Pons (tissue), 1 donor: ENCODE measurements around the gene CEBPB.
A peak's percentile ranks its signal among the peaks of the same experiment; 100 is the strongest.

ENCODE experiments used
- DNase-seq: peaks from one replicate; pipeline ENCODE4 v3.0.0-alpha.2; 2016; ENCODE audit warnings: low spot score

Gene CEBPB

DNA sequence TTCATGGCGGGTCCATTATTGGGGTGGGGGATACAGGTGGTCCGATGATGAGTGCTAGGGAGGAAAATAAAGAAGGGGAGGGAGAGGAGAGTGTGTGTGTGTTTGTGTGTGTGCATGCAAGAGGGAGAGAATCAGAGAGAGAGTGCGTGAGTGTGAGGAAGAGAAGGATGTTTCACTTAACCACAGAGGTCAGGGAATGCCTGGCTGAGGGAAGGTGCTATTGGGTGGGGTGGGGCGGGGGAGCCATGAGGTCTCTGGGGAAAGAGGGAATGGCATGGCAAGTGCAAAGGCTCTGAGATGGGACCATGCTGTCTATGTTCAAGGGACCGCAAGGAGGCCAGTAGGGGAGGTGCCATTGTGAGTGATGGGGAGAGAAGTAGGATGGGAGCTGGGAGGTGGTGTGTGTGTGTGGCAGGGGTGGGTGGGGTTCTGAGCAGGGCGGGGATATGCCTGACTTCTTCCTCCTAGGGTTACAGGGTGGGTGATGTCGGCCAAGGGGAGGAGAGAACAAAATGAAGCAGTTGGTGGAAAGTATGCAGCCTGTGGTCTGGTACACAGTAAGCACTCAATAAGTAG, 23.0 kb downstream of the CEBPB start:
- no peak for DNase-seq

DNA sequence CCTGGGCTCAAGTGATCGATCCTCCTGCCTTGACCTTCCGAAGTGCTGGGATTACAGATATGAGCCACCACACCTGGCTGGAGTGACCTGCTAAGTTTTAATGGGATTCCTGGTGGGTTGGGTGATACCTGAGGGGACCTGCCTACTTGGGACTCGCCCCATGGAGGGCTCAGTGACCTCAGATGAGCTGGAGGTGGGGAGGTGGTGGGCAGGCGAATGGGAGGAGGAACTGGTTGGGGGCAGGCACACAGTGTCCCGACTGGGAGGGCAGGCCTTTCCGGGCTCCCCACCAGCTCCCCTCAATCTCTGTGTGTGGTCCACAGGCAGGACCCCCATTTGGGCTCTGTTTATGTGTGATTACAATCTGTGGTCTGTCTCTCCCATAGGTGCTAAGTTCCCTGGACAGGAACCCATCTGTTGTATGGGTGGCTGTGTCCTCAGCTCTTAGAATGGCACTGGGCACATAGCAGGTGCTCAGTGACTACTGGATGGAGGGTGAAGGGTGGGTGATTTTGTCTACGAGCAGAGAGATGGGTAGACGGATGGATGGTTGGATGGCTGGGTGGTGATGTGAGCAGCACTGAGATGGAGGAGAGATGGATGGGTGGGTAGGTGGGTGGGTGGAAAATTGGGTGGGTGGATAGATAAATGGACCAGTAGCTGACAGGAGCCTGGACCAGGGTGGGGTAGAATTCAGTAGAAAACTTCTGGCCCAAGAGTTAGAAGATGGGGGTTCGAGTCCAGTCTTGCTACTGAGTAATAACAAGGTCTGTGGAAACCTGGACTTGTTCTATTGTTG, 23.8 kb downstream of the CEBPB start:
- no peak for DNase-seq

DNA sequence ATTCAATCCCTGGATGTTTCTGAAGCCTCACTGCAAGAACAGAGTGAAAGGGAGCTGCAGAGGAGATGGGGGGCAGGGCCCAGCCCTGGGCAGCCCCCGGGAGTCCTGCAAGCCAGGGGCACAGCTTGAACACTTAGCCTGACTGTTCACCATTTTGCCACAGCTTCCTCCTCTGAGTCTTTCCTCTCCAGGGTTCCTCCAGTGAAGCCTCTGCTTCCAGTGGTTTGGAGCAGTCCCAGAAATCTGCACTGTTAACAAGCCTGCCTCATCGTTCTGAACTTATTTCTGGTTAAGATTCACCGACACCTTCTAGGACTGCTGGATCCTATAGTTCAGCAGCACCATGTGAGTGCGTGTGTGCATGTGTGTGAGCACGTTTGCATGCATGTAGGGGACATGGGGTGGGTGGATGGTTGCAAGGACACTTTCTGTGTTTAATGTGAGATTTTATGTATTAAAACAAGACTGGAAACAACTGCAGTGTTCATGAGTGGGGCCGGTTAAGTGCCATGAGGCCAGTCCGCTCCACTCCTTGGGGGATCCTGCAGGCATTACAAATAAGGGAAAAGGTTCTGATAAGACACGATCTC, 24.6 kb downstream of the CEBPB start:
- no peak for DNase-seq

DNA sequence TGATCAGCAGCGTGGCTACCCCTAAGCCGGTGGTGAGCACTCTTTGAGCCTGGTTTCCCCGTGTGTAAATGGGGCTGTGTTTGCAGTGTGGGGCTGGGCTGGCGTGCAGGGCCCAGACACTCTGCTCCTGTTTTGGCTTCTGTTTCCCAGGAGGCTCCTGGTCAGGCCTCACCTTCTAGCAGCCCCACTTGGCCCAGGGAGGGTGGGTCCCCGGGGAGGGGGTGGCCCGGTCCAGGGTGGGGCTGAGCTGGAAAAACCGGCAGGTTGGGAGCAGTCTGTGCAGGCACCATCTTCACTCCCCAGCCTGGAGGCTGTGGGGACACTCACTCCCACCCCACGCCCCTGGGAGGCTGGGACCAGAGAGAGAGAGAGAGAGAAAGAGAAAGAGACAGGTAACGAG, 25.3 kb downstream of the CEBPB start:
- DNase-seq = no peak

DNA sequence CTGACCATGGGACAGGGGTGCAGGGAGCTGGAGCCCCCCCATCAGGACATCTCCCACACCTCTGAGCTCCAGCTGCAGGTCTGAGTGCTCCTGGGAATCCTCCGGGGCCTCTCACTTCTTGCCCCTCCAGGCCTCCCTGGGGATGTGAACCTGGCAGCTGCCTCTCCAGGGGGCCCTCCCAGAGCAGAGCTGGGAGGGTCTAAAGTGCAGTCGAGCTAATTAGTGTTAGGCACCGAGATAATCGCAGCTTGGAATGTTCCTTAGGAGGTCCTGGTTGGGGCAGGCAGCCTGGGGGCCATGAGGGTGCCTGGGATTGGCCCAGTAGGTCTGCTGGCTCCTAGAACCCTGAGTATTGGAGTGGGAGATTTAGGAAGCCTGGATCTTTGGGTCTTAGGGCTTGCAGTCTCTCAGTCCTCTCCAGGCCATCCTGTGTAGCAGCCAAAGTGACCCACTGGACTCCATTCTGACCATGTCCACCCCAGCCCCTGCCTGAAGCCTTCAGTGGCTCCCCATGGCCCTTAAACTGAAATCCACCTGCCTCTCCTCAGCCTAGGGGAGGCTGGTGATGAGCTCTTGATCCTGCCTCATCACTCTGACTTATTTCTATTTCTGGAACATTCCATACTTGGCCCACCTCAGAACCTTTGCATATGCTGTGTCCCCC, 26.0 kb downstream of the CEBPB start:
- DNase-seq = no peak

DNA sequence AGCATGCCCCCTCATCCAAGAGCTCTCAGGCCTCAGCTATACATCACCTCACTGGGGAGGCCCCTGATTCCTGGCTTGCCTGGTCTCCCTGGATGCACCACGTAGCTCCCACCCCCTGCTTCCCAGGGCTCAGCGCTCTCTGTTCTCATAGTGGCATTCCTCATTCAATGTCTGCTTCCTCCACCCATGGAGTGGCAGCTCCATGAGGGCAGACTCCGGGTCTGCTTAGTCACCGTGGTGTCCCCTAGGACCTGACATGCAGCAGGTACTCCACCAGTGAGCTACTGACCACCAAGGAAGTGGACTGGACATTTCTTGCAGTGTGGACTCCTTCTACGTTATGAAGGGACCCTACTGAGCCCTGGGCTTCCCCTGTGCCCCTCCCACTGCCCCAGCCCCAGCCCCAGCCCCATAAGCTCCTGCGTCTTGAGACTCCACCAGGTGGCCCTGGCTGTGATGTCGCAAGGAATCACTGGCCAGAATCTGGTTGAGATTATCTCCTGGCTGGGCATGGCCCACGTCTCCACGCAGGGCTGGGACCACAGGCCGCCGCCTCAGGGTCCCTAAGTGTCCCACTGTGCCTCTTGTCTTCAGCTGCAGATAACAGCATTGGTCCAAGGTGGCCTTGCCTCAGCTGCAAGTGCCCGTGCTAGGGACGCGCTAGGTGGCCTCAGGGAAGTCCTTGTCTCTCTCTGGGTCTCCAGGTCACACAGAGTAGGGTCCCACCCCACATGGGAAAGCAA, 26.7 kb downstream of the CEBPB start:
- no peak for DNase-seq

DNA sequence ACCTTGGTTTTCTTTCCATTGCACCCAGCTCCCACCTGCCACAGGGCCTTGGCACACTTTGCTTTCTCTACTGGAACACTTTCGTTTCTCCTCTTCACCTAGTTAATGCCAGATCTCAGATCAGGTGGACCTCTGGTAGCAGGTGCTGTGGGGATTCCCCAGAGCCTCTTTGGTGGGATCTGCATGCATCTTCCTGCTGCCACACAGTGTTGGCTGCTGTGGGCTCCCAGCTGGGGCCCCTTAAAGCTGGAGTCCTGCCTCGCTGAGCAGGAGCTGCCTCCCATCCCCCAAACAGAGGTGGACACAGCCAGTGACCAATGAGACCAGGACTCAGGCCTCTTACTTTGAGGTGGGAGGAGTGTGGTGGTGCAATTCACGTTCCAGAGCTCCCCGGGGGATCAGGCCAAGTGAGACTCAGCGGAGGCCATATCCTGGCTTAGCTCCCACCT, 28.4 kb downstream of the CEBPB start:
- no peak for DNase-seq

DNA sequence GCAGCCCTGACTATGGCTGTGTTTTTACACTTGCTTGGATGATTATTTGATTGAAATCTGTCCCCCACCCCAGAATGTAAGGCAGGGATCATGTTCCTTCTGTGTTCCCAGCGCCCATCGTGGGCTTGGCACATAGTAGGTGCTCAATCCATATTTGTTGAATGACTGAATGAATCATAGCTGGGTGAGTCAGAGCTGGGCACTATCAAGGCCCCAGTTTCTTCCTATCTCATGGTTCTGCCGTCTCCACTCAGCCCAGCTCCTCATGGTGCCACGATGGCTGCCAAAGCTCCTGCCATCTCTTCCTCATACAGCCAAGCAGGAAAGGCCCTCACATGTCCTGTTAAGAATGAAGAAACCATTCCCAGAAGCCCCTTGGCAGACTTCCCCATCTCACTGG, 29.0 kb downstream of the CEBPB start:
- DNase-seq = no peak

DNA sequence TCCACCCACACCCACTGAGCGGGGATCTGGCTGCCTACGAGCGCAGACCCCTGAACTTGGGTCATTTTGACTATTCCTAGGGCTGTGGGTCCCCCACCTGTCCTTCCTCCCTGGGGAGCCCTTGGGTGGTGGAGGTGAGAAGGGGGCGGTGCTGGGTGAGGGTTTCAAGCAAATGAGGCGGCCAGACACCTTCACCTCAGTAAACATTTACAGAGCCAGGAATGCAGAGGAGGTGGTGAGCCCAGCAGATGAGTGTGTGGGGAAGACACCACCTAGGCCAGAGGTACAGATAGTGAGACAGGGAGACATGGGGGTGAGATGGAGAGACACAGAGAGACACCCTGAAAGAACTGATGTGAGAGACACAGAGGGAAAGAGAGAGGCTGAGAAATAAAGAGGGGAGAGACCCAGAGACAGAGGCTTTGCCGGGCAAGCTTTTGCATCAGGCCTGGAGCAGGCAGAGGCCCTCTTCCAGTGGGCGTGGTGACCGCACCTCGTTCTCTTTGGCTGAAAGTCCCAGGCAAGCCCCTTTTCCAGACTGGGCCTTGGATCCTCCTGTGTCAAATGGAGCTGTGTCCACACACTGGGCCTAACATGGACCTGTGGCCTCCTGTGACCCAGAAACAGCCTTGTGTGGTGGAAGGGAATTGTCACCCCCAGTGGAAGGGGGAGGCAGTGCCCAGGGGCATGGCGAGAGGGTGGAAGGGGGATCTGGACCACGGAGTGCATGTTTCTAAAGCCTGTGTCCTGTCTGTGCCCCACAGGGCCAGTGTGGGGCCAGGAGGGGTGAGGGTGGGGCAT, 29.7 kb downstream of the CEBPB start:
- DNase-seq = no peak

DNA sequence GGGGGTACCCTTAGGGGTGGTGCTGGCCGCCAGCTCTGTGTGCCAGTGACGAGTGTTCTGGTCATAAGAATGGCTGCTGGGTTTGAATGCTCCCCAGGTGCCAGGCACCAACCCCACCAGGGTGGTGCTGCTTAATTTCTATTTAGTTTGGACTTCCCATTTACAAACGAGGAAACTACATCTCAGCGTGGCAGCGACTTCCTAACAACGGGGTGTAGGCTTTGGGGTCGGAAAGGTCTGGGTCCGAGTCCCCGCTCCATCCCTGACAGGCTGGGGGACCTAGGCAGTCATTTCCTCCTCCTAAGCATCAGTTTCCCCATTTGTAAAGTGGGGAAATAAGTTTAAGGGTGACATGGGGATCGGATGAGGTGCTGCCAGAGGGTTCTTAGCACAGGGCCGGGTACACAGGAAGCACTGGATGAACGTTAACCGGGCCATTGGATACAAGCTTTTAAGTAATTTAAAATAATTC, 30.3 kb downstream of the CEBPB start:
- no peak for DNase-seq

DNA sequence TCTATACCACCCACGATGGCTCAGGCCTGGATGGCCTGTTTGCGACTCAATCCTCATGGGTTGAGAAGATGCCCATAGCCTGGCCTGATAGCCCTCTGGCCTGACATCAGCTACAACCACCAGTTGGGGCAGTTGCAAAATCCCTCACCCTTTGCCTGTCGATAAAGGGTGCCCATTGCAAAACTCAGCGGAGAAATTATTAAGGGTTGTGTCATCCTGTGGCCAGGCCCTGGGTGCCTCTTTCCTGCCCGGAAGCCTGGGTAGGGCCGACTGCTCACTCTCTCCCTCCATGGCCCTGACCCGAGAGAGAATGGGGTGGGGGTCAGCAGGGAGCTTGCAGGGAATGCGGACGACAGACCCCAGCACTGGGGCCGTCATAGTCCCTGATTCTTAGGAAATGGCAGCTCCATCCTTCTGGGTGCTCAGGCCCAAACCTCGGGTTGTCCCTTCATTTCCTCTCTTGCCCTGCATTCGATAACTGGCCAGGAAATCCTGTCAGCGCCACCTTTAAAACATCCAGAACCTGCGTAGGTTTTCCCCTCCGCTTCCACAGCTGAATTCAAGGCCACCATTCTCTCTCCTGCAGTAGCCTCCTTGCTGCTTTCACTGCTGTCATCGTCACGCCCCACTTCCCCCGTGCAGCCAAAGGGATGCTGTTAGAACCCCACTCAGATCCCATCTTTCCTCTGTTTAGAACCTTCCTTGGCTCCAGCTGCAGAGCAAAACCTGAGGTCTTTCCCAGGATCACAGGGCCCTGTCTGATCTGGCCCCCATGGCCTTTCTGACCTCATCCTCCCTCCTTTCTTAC, 31.1 kb downstream of the CEBPB start:
- no peak for DNase-seq

DNA sequence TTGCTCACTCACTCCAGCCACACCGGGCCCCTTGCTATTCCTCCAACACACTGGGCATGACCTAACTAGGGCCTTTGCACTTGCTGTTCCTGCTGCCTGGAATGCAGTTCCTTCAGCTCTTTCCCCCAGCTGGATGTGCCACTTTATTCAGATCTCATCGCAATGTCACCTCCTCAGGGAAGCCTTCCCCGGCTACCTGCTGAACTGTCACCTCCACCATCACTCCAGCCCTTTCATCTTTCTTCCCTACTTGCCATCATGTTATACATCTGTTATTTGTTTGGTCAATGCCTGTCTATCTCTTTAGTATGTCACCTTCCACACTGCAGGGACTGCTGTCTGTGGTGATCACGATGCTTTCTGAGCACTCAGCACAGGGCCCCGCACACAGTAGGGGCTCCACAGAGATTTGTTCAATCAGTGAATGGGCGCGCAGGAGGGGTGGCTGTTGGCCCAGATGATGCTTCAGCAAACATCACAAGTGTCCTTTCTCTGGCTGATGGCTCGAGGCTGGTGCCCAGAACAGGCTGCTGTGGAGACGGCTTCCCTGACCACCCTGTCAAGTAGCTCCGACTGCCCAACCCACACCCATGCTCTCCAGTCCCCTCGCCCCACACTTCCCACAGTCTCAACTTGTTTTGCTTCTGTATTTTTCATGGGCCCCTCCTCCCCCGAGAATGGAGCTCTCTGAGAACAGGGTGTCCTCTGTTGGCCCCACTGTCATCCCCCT, 31.8 kb downstream of the CEBPB start:
- no peak for DNase-seq

DNA sequence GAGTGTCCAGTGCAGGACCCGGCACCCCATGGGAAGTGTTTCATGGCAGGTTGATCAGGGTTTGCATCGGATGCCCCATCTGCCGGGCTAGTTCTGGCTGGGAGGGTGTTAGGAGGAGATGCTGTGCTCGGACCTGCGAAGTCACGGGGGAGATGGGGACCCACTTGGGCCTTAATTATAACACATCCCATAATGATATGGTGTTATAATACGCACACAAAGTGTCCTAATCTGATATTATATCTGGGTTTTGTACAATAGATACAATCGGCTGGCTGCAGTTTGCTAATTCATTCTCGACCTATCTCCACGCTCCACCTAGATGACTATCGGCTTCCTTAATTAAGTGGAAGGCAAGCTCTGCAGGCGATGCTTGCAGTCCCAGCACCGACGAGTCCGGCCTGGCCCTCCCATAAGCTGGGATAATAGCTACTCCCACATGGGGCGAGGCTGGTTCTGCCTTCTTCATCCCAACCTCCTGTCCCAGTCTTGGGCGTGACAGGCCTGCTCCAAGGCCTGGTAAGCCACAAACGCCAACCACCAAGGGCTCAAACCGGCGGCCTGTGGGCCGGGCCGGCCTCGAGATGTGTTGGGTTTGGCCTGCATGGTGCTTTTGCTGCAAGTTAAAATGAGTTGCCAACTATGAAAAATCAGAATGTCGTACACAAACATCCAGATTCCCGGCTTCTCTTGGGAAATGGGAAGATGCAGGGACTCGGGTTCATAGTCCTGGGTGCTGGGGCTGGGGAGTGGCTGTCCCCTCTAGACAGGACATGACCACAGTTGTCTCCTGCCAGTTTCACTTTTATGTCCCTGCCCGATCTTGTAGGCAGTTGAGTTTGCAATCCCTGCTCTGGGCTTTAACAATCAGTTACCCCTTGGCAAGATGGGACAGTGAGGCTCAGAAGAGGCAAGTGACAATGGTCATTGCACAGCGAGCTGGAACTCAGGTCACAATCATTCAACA, 32.7 kb downstream of the CEBPB start:
- DNase-seq = no peak

DNA sequence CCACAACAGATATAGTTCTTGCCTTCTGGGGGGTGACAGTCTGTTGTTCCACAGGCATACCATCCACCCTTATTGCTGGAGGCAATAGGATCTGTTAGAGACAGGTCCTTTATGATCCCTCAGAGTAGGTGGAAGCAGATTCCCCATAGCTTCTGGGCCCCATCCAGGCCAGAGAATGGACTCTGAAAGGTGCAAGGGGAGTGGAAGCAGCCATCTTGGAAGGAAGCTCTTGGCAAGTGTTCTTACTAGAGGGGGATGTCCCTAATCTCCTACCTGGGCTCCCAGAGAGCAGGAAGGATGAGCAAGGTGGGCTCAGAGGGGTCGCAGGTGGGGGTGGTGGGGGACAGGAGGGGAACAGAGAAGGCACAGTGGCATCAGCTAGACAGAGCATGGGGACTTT, 33.4 kb downstream of the CEBPB start:
- DNase-seq = no peak

DNA sequence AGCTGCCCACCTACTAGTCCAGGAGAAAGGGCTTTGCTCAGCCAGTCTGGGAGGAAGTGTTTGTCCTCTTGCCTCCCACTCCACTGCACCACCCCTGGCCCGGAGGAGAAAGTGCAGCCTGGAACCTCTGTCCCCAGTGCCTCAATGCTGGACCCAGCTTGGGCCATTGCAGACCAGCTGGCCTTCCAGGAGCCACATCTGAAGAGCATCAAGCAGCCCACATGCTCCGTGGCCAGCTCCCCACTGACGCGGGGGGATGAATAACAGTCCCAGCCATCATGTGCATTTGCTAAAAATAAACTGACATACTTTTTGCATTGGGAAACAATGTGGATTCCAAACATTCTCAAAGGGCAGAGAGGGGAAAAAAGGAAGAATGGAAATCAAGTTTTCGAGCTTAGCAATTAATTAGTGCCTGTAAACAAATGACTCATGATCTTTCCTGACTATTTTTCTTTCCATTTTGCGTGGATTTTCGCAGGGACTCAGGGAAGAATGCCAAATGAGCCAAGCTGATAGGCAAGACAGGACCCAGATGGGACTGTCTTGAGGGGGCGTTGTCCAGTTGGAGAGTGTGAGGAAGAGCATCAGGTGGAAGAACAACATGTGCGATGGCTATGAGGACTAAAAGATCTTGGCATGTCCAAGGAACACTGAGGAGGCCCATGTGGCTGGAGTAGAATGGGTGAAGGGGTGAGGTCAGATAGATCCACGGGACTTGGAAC, 34.1 kb downstream of the CEBPB start:
- DNase-seq = peak; percentile 19

DNA sequence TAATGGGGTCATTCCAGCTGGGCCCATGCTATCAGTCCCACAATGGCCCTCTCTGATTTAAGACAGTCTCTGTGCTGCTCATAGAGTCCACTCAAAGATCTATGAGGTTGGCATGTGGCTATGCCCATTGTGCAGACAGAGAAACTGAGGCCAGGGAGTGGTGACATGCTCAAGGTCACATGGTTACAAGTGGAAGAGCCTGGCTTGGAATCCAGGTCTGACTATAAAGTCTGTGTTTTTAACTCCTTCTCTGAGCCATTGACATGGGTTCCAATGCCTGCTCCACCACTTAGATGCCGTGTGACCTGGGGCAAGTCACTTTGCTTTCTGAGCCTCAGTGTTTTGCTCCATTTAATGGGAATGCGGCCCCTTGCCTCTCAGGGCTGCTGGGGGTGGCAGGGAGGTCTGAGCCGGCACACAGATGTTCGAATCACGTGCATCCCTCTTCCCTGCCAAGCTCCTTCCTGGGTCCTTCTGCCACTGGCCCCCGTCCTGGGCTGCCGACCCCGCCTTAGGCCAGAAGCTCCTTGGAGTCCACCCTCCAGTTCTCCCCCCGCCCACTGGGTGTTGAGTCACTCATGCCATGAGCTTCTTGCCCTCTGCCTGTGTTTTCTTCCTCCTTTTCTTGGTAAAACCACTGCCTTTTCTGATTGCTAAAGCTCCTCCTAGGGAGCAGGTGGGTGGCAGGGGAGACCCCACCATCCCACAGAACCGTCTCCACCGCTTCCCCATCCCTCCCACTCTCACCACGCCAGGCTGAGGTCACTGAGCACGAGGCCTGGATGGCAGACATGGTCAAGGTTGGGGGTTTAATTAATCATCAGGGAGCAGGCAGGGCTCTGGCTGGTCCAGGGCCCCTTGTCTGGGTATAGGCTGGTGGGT, 35.7 kb downstream of the CEBPB start:
- no peak for DNase-seq

DNA sequence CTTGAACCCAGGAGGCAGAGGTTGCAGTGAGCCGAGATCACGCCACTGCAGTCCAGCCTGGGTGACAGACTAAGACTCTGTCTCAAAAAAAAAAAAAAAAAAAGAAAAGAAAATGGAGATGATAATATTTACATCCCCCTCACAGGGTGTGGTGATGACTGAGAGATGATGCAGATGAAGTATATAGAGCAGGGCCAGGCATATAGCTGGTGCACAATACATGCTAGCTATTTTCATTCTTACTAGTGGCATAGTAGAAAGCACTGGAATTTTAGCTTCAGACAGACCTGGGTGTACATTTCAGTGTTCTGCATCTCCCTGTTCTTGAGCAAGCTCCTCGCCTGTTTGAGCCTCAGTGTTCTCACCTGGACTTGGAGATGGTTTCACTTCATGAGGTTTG, 36.9 kb downstream of the CEBPB start:
- no peak for DNase-seq
